K562 (cell line): ENCODE measurements around the gene AIM2. TPM values are rescaled to one million over a fixed set of nuclear protein-coding genes. Genes with fewer than 3 reads are reported as not detected.

Source experiments
- ARID3A ChIP-seq: IDR thresholded peaks from 2 replicates; pipeline ENCODE4 v1.6.1; 2012; ENCODE audit warnings: low read depth, low read length, improper control_type of control experiment, borderline replicate concordance
- ATF1 ChIP-seq, 2 experiments: fragments of 450-650 bp in 1 of 2; IDR thresholded peaks; 2 replicates each; pipeline ENCODE4 v1.6.1; 2016; ENCODE audit warnings: missing compliant biosample characterization in 1 of 2, missing genetic modification characterization in 1 of 2
- ATF4 ChIP-seq: fragments of 450-650 bp; formaldehyde crosslinking; IDR thresholded peaks from 2 replicates; pipeline ENCODE4 v1.4.0; 2022; ENCODE audit warnings: mild to moderate bottlenecking, moderate library complexity
- CREB1 ChIP-seq, 2 experiments: sonication (generic) in 1 of 2; formaldehyde crosslinking in 1 of 2; IDR thresholded peaks; 2 replicates each; pipeline versions ENCODE4 v1.6.1 to v1.8.0; 2012 to 2022; ENCODE audit warnings: inconsistent platforms in 1 of 2, mild to moderate bottlenecking in 1 of 2, missing genetic modification reagents in 1 of 2, moderate library complexity in 1 of 2
- FOXJ3 ChIP-seq: sonication (generic); formaldehyde crosslinking; IDR thresholded peaks from 2 replicates; pipeline ENCODE4 v1.4.0; 2020; ENCODE audit warnings: mild to moderate bottlenecking, missing genetic modification reagents
- FOXP4 ChIP-seq: sonication (generic); formaldehyde crosslinking; IDR thresholded peaks from 2 replicates; pipeline ENCODE4 v1.8.0; 2022; ENCODE audit warnings: mild to moderate bottlenecking, missing genetic modification reagents, borderline replicate concordance
- HSF4 ChIP-seq: fragments of 250-450 bp; sonication (Bioruptor Pico); IDR thresholded peaks from 2 replicates; pipeline ENCODE4 v2.1.2; 2022; ENCODE audit warnings: mild to moderate bottlenecking, moderate library complexity, borderline replicate concordance
- MECOM ChIP-seq: fragments of 250-450 bp; sonication (Bioruptor Pico); IDR thresholded peaks from 2 replicates; pipeline ENCODE4 v1.8.0; 2022; ENCODE audit warnings: inconsistent platforms
- RAD21 ChIP-seq, 2 experiments: fragments of 250-450 bp in 1 of 2; fragments of 450-650 bp in 1 of 2; sonication (Bioruptor Pico) in 1 of 2; formaldehyde crosslinking in 1 of 2; IDR thresholded peaks in 1 of 2; conservative IDR thresholded peaks in 1 of 2; 2 replicates each; pipeline versions ENCODE4 v1.4.0 to v1.8.0; 2020 to 2022; ENCODE audit warnings: mild to moderate bottlenecking in 2 of 2, moderate library complexity in 1 of 2
- SREBF1 ChIP-seq: fragments of 150-350 bp; IDR thresholded peaks from 2 replicates; pipeline ENCODE4 v1.6.1; 2014; ENCODE audit warnings: antibody characterized with exemption, low read depth, low read length, borderline replicate concordance
- ZBTB1 ChIP-seq: sonication (generic); formaldehyde crosslinking; IDR thresholded peaks from 2 replicates; pipeline ENCODE4 v1.8.1; 2023; ENCODE audit warnings: missing genetic modification reagents, low read depth, mild to moderate bottlenecking, borderline replicate concordance
- ZNF175 ChIP-seq: fragments of 200-800 bp; sonication (Bioruptor generic); IDR thresholded peaks from 2 replicates; pipeline ENCODE4 v1.6.1; 2016; ENCODE audit warnings: low read depth, mild to moderate bottlenecking, missing genetic modification characterization, missing compliant biosample characterization
- ZNF197 ChIP-seq: fragments of 200-800 bp; sonication (Bioruptor generic); IDR thresholded peaks from 2 replicates; pipeline ENCODE4 v1.6.1; 2016; ENCODE audit warnings: low read depth, missing genetic modification characterization, missing compliant biosample characterization
- polyA plus RNA-seq, 8 experiments: library from polyadenylated mRNA; depleted of rRNA in 4 of 8; stranded (reverse) in 5 of 8; unstranded in 3 of 8; fragments of >200 nt; fragmentation: Nextera tagmentation in 2 of 8; fragmentation: Illumina TruSeq in 1 of 8; extraction: Ambion mirVana in 2 of 8; extraction: Trizol in 1 of 8; gene quantifications; 2 replicates each; pipeline versions ENCODE4 v1.2.1 to v1.2.3, GENCODE V29; 2011 to 2014; ENCODE audit warnings: inconsistent platforms in 1 of 8, missing spikeins in 1 of 8
- total RNA-seq, 7 experiments: library from RNA; depleted of rRNA in 6 of 7; stranded (reverse); fragments of >200 nt in 6 of 7; fragmentation: Illumina TruSeq in 2 of 7; extraction: Trizol in 2 of 7; gene quantifications; 2 replicates each; pipeline versions ENCODE4 v1.2.1 to v1.2.3, GENCODE V29; 2011 to 2021; ENCODE audit warnings: low replicate concordance in 1 of 7
- TF ChIP-seq, protein P1 (sequence below): fragments of 450-650 bp; IDR thresholded peaks from 2 replicates; pipeline ENCODE4 v1.6.1; 2014; ENCODE audit warnings: low read depth, mild to moderate bottlenecking, moderate library complexity, borderline replicate concordance
- TF ChIP-seq, protein P2 (sequence below): sonication (generic); formaldehyde crosslinking; IDR thresholded peaks from 2 replicates; pipeline ENCODE4 v1.8.0; 2023; ENCODE audit warnings: mild to moderate bottlenecking, missing genetic modification reagents

The AIM2 gene
- total and polyA plus RNA-seq, 9 of the 15 experiments (the other 6 are each of a cell fraction or from before 2014, with no cell fraction given) = 0.10 to 0.95 (median 0.22) TPM

- TF ChIP-seq SREBF1 = no peak
- no peak for TF ChIP-seq CREB1 (IDR thresholded peaks at IDR 0.05)
- no peak for TF ChIP-seq CREB1 (CRISPR knock-in tag; IDR thresholded peaks at IDR 0.05)
- TF ChIP-seq ATF1 (CRISPR knock-in tag; IDR thresholded peaks at IDR 0.05) = no peak
- peak; percentile 82 for TF ChIP-seq ATF1 (tag; IDR thresholded peaks at IDR 0.05)
- TF ChIP-seq ZNF197 (CRISPR knock-in tag) = no peak
- TF ChIP-seq FOXP4 (CRISPR knock-in tag) = no peak
- TF ChIP-seq, protein P1, sequence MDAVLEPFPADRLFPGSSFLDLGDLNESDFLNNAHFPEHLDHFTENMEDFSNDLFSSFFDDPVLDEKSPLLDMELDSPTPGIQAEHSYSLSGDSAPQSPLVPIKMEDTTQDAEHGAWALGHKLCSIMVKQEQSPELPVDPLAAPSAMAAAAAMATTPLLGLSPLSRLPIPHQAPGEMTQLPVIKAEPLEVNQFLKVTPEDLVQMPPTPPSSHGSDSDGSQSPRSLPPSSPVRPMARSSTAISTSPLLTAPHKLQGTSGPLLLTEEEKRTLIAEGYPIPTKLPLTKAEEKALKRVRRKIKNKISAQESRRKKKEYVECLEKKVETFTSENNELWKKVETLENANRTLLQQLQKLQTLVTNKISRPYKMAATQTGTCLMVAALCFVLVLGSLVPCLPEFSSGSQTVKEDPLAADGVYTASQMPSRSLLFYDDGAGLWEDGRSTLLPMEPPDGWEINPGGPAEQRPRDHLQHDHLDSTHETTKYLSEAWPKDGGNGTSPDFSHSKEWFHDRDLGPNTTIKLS = 0 out of 2 replicates have a peak, but pooled peaks have one; percentile 15
- TF ChIP-seq HSF4 (CRISPR knock-in tag) = no peak
- TF ChIP-seq ARID3A = no peak
- no peak for TF ChIP-seq ZBTB1 (CRISPR knock-in tag)
- TF ChIP-seq, protein P2, sequence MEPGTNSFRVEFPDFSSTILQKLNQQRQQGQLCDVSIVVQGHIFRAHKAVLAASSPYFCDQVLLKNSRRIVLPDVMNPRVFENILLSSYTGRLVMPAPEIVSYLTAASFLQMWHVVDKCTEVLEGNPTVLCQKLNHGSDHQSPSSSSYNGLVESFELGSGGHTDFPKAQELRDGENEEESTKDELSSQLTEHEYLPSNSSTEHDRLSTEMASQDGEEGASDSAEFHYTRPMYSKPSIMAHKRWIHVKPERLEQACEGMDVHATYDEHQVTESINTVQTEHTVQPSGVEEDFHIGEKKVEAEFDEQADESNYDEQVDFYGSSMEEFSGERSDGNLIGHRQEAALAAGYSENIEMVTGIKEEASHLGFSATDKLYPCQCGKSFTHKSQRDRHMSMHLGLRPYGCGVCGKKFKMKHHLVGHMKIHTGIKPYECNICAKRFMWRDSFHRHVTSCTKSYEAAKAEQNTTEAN = no peak
- TF ChIP-seq FOXJ3 (CRISPR knock-in tag) = no peak
- TF ChIP-seq RAD21 (CRISPR knock-in tag; conservative IDR thresholded peaks at IDR 0.05 in 1 of 2, IDR thresholded peaks at IDR 0.05 in 1 of 2) = no peak
- peak; percentile 49; the same call in 1 of the 2 replicates for TF ChIP-seq ZNF175
- TF ChIP-seq ATF4 (CRISPR knock-in tag) = no peak
- 0 out of 2 replicates have a peak, but pooled peaks have one; percentile 4 for TF ChIP-seq MECOM (CRISPR knock-in tag)
Observed at GRCh38 chr1:159077120-159077961, 775 bp upstream of the AIM2 start (continued).
